T-helper 2 cell treated with Interferon-gamma antibody and Interleukin-4, amounts not matched to agents 5 μg/mL and 100 μg/mL, for 36 hours (primary cell): ENCODE measurements around the gene BAIAP3.
"Not testable (repeated sequence)": the region's sequence is repeated elsewhere in the genome, so short reads cannot be mapped to it uniquely, and the experiment has no call there.

Experiments used
- DNase-seq: peaks from one replicate; pipeline ENCODE4 v3.0.0; 2021; ENCODE audit warnings: low spot score
- H3K27ac Mint-ChIP-seq: one replicate; pipeline ENCODE4 v1.8.0; 2021; ENCODE audit warnings: mild to moderate bottlenecking, mixed read lengths
- H3K27me3 Mint-ChIP-seq: one replicate; pipeline ENCODE4 v1.8.0; 2021; ENCODE audit warnings: low read depth, mixed read lengths
- H3K36me3 Mint-ChIP-seq: one replicate; pipeline ENCODE4 v1.8.0; 2021; ENCODE audit warnings: low read depth, mixed read lengths
- H3K4me1 Mint-ChIP-seq: one replicate; pipeline ENCODE4 v1.8.0; 2021; ENCODE audit warnings: low read depth, mixed read lengths
- H3K4me3 Mint-ChIP-seq: one replicate; pipeline ENCODE4 v1.8.0; 2022; ENCODE audit warnings: mild to moderate bottlenecking, moderate library complexity, mixed read lengths
- H3K9me3 Mint-ChIP-seq: one replicate; pipeline ENCODE4 v1.8.0; 2021; ENCODE audit warnings: mixed read lengths

The BAIAP3 gene

GRCh38 chr16:1333149-1333812 is at the start of gene BAIAP3:
BAIAP3 (plus strand) TSS chr16:1333645; CDS start chr16:1338550, 4,905 bp downstream.
- H3K36me3 Mint-ChIP-seq: no peaks in the 10 kb centered on the region
- H3K27ac Mint-ChIP-seq: no peak within 1 kb of the TSS
- peaks cover 31% of the 10 kb centered on the region for H3K27me3 Mint-ChIP-seq
- H3K4me3 Mint-ChIP-seq: peak within 1 kb of the TSS; percentile 72
- H3K9me3 Mint-ChIP-seq: no peaks in the 10 kb centered on the region
- peaks cover 12% of the 10 kb centered on the region for H3K4me1 Mint-ChIP-seq
- no peak for DNase-seq

GRCh38 chr16:1283996-1284616 is 49.3 kb upstream of the BAIAP3 start:
- no peaks in the 10 kb centered on the region for H3K4me1 Mint-ChIP-seq
- H3K9me3 Mint-ChIP-seq: no peaks in the 10 kb centered on the region
- no peak overlapping the region for H3K27ac Mint-ChIP-seq
- H3K36me3 Mint-ChIP-seq: no peaks in the 10 kb centered on the region
- no peak for DNase-seq
- H3K4me3 Mint-ChIP-seq: no peak overlapping the region
- peaks cover 4% of the 10 kb centered on the region for H3K27me3 Mint-ChIP-seq

- no peak overlapping the region for H3K27ac Mint-ChIP-seq
- no peak overlapping the region for H3K4me3 Mint-ChIP-seq
- DNase-seq: no peak
- peaks cover 18% of the 10 kb centered on the region for H3K27me3 Mint-ChIP-seq
- no peaks in the 10 kb centered on the region for H3K36me3 Mint-ChIP-seq
- H3K4me1 Mint-ChIP-seq: no peaks in the 10 kb centered on the region
- no peaks in the 10 kb centered on the region for H3K9me3 Mint-ChIP-seq
Observed at GRCh38 chr16:1285669-1286512, 47.6 kb upstream of the BAIAP3 start.

- no peaks in the 10 kb centered on the region for H3K36me3 Mint-ChIP-seq
- no peak overlapping the region for H3K4me3 Mint-ChIP-seq
- no peak overlapping the region for H3K27ac Mint-ChIP-seq
- H3K4me1 Mint-ChIP-seq: no peaks in the 10 kb centered on the region
- H3K27me3 Mint-ChIP-seq: peaks cover 21% of the 10 kb centered on the region
- DNase-seq: no peak
- no peaks in the 10 kb centered on the region for H3K9me3 Mint-ChIP-seq
Observed at GRCh38 chr16:1286513-1287094, 46.8 kb upstream of the BAIAP3 start.

GRCh38 chr16:1287982-1288670 is 45.3 kb upstream of the BAIAP3 start:
- H3K4me3 Mint-ChIP-seq: no peak overlapping the region
- H3K27ac Mint-ChIP-seq: no peak overlapping the region
- H3K27me3 Mint-ChIP-seq: peaks cover 21% of the 10 kb centered on the region
- no peaks in the 10 kb centered on the region for H3K4me1 Mint-ChIP-seq
- H3K9me3 Mint-ChIP-seq: no peaks in the 10 kb centered on the region
- no peaks in the 10 kb centered on the region for H3K36me3 Mint-ChIP-seq
- DNase-seq: no peak

GRCh38 chr16:1288813-1289476 is 44.5 kb upstream of the BAIAP3 start:
- Mint-ChIP-seq H3K4me1 (no peaks in the 10 kb centered on the region), H3K9me3 (no peaks in the 10 kb centered on the region), H3K4me3 (no peak overlapping the region), H3K27ac (no peak overlapping the region), H3K36me3 (no peaks in the 10 kb centered on the region), H3K27me3 (peaks cover 24% of the 10 kb centered on the region)
- DNase-seq: no peak

GRCh38 chr16:1289477-1289866 is 44.0 kb upstream of the BAIAP3 start:
- Mint-ChIP-seq H3K36me3 (no peaks in the 10 kb centered on the region), H3K9me3 (no peaks in the 10 kb centered on the region), H3K4me3 (no peak overlapping the region)

GRCh38 chr16:1290063-1290501 is 43.4 kb upstream of the BAIAP3 start:
- Mint-ChIP-seq H3K4me3 (no peak overlapping the region), H3K36me3 (no peaks in the 10 kb centered on the region), H3K27me3 (peaks cover 24% of the 10 kb centered on the region), H3K9me3 (no peaks in the 10 kb centered on the region), H3K4me1 (no peaks in the 10 kb centered on the region), H3K27ac (no peak overlapping the region)
- no peak for DNase-seq

More at GRCh38 chr16:1289477-1289866, 44.0 kb upstream of the BAIAP3 start:
- no peaks in the 10 kb centered on the region for H3K4me1 Mint-ChIP-seq
- no peak for DNase-seq
- no peak overlapping the region for H3K27ac Mint-ChIP-seq
- peaks cover 24% of the 10 kb centered on the region for H3K27me3 Mint-ChIP-seq

- DNase-seq: no peak
- Mint-ChIP-seq H3K27me3 (peaks cover 24% of the 10 kb centered on the region), H3K4me1 (no peaks in the 10 kb centered on the region), H3K9me3 (no peaks in the 10 kb centered on the region), H3K4me3 (no peak overlapping the region), H3K27ac (no peak overlapping the region), H3K36me3 (no peaks in the 10 kb centered on the region)
Observed at GRCh38 chr16:1290860-1291575, 42.4 kb upstream of the BAIAP3 start.

- Mint-ChIP-seq H3K4me1 (no peaks in the 10 kb centered on the region), H3K9me3 (no peaks in the 10 kb centered on the region), H3K27me3 (peaks cover 24% of the 10 kb centered on the region), H3K27ac (no peak overlapping the region), H3K4me3 (no peak overlapping the region), H3K36me3 (no peaks in the 10 kb centered on the region)
- no peak for DNase-seq
Observed at GRCh38 chr16:1291576-1291974, 41.9 kb upstream of the BAIAP3 start.

GRCh38 chr16:1292208-1292607 is 41.2 kb upstream of the BAIAP3 start:
- not testable (repeated sequence) for H3K27ac Mint-ChIP-seq, H3K36me3 Mint-ChIP-seq, H3K4me3 Mint-ChIP-seq, DNase-seq, H3K9me3 Mint-ChIP-seq, H3K4me1 Mint-ChIP-seq
- H3K27me3 Mint-ChIP-seq: peaks cover 24% of the 10 kb centered on the region

GRCh38 chr16:1292808-1293207 is 40.6 kb upstream of the BAIAP3 start:
- DNase-seq, H3K27ac Mint-ChIP-seq, H3K4me1 Mint-ChIP-seq, H3K4me3 Mint-ChIP-seq, H3K9me3 Mint-ChIP-seq, H3K36me3 Mint-ChIP-seq: not testable (repeated sequence)
- peaks cover 22% of the 10 kb centered on the region for H3K27me3 Mint-ChIP-seq
